GM12872 (cell line): ENCODE results near the gene LAS1L.

Experiments
- TF ChIP-seq, protein P1 (sequence below): IDR thresholded peaks from 3 replicates; pipeline ENCODE4 v1.5.1; 2011; ENCODE audit warnings: low read depth, mild to moderate bottlenecking, low read length, moderate library complexity; ENCODE audit not compliant: insufficient read depth

The LAS1L gene

DNA sequence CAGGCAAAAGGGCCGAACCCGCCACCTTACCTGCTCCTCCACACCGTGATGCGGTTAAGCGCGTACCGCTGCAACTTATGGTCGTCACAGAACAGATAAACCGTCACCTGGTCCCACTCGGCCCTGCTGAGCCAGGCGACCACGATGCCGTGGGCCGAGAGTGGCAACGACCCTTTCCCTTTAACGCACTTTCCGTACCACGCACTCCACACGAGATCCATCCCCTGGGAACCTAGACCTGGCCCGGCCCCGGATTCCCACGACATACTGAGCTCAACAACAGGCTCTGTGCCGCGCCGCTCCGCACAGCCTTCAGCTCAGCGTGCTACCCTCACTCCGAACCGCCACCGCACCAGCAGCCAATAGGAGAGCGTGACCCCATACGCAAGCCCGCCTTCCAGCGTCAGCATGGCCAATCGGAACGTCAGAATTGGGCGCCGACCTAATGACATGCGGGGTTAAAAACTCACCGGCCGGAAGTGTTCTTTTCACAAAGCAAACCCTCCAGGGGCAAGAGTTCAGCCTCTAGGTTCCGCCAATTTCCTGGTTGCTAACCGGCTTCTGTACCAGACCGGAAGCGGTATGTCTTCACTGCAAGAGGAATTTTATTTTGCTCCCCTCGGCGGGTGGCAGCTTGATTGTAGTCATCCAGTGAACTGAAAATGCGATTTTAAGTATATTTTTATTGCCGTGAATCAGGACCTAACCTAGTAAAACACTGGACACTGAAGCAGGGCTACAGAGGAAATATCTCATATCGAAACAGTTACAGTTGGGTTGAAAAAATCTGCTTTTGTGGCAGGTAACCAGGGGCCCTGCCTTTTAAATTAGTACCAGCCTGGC lies at the start of gene LAS1L:
Gene LAS1L (minus strand): TSS at position 338 of the 843 bp plus-strand sequence. CDS start 72 bp downstream, at position 266.
- TF ChIP-seq, protein P1, sequence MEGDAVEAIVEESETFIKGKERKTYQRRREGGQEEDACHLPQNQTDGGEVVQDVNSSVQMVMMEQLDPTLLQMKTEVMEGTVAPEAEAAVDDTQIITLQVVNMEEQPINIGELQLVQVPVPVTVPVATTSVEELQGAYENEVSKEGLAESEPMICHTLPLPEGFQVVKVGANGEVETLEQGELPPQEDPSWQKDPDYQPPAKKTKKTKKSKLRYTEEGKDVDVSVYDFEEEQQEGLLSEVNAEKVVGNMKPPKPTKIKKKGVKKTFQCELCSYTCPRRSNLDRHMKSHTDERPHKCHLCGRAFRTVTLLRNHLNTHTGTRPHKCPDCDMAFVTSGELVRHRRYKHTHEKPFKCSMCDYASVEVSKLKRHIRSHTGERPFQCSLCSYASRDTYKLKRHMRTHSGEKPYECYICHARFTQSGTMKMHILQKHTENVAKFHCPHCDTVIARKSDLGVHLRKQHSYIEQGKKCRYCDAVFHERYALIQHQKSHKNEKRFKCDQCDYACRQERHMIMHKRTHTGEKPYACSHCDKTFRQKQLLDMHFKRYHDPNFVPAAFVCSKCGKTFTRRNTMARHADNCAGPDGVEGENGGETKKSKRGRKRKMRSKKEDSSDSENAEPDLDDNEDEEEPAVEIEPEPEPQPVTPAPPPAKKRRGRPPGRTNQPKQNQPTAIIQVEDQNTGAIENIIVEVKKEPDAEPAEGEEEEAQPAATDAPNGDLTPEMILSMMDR: no peak

DNA sequence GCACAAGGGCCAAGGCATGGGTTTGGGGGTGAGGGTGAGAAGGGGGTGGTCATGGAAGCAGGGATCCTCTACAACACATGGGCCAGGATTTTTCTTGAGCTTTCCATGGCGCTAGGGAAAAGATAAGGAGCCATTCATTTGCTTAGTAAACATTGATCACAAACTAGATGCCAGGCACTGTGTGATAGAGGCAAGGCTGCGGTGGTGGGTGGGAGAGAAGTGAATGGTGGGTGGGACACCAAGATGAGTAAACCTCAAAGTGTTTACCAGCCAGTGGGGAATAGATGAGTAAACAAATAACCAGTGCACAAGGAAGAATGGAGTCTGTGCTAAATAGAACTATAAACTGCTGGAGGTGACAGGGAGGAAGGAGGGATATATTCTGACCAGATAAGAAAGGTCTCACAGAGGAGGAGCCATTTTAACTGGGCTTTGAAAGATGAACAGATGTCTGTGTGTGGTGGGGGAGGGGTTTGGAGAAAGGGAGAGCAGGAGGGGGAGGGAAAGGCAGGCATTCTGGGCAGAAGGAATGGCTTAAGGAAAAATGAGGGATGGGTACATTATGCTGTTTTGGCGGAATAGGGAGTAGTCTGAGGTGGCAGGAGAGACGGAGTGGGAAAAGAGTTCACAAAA lies 48.0 kb upstream of the LAS1L start:
- TF ChIP-seq, protein P1: no peak

DNA sequence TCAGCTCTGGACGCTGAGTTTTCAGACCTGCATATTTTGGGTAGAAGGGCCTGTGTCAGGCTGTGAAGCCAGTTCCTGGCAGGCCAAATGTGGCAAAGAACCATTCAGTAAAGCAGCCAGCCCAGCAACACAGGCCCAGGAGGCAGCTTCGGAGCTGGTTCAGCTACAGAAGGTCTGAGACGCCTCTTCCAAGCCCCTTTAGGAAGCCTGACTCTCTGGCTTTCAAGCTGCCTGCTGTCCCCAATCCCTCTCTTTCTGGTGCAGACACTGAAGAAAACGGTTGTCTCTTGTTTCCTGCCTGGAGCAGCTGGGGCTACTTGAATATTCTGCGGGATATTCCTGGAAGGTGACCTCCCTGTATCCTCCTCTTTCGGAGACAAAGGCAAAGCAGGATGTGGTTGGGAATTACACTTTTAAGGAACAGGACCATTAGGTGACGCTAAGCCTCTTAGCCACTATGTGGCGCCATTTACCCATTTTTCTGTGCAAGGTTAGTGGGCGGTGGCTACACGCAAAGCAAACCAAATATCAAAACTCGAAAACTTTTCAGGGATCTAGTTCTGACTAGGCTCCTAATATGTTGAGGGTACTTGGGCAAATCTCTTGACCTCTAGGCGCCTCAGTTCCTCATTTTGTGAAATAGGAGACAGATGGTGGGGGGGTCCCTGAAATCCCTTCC lies 47.2 kb upstream of the LAS1L start:
- TF ChIP-seq, protein P1: peak; percentile 65

DNA sequence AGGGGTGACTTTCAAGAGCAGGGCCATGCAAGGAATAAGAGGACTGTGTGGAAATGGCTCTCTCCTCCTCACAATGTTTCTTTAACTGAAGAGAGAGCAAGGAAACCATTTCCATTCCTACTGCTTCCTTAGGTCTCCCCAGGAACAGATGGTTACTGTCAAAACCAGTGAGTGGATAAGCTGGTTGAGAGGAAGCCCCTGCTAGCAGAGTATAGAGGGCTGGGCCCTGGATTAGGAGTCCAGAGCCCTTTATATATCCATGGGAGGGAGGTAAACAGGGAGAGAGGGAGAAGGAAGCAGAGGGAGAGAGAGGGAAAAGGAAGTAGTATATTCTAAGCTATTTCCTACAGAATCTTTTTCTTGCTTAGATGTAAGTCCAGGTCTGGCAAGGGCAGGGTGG lies 43.8 kb upstream of the LAS1L start:
- TF ChIP-seq, protein P1: no peak

DNA sequence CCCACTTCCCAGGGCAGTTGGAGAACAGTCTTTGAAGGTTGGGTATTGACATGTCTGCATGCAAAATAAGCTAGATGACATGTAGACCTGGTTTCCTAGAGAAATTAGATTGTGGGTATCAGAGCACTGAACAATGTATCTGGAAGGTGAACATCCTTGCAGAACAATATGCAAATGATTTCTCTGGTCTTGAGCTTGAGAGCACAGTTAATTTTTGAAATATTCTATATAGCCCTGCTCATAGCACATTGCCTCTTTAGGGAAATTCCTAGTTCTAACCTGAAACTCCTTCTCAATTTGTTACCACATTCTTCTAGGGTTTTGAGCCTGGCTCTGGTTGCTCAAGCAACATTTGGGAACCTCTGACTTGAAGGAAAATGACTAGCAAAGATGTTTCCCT lies 41.6 kb upstream of the LAS1L start:
- TF ChIP-seq, protein P1: no peak

GRCh38 chrX:65575022-65575421 lies 40.4 kb upstream of the LAS1L start:
- TF ChIP-seq, protein P1: no peak

DNA sequence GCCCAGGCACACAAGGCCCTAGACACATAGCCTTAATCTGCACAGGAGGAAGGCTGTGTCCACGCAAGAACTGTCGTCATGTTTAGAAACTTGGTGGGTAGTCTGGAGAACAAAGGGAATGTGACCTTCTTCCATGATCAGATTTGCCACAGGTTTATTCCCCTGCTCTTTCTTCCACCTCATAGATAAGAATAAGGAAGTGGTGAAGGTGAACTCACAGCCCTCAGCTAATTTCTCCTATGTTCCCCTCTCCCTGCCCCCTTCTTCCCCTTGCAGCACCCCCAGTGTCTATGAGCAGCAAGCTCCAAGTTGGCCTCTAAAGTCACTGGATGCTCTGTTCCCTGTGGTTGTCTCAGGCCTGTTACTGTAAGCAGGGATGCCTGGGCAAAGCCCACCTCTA lies 39.8 kb upstream of the LAS1L start:
- TF ChIP-seq, protein P1: no peak
